HEK293T (cell line): ENCODE measurements around the gene TOPORS.

Experiments
- BHLHE40 ChIP-seq: fragments of 450-650 bp; IDR thresholded peaks from 2 replicates; pipeline ENCODE4 v1.6.1; 2016; ENCODE audit warnings: mild to moderate bottlenecking, moderate library complexity, borderline replicate concordance
- ELF4 ChIP-seq: fragments of 450-650 bp; IDR thresholded peaks from 2 replicates; pipeline ENCODE4 v1.6.1; 2017; ENCODE audit warnings: antibody characterized with exemption
- FOXK2 ChIP-seq: fragments of 450-650 bp; IDR thresholded peaks from 2 replicates; pipeline ENCODE4 v1.6.1; 2016; ENCODE audit warnings: mild to moderate bottlenecking
- SUZ12 ChIP-seq: fragments of 450-650 bp; IDR thresholded peaks from 2 replicates; pipeline ENCODE4 v1.6.1; 2016; ENCODE audit warnings: mild to moderate bottlenecking

DNA sequence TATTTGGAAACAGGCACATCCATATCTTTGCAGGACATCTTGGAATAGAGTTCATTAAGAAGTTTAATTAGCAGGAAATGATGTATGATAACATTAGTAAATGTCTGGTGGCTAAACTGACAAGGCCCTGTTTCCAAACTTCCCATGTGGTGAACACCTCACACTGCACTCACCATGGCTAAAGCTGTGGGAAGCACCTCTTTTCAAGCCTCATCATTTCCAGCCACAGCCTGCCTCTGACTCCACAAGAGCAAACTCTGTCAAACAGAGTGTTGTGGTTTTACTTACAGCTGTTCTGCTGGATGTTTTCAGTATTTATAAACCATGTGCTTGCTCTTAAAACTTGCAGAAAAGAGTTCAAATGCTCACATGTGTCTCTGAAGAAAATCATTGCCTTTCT lies 35.5 kb upstream of the TOPORS start:
- TF ChIP-seq SUZ12 (no peak), FOXK2 (no peak), ELF4 (no peak), BHLHE40 (no peak)
